Progenitor cell of endocrine pancreas (in vitro differentiated cells): ENCODE measurements around the gene RAB40B. TPM values are rescaled to one million over a fixed set of nuclear protein-coding genes. Genes with fewer than 3 reads are reported as not detected.
A peak's percentile ranks its signal among the peaks of the same experiment; 100 is the strongest.

Experiments used
- DNase-seq: peaks from one replicate; pipeline ENCODE4 v3.0.0; 2021; ENCODE audit warnings: low spot score; ENCODE audit not compliant: unreplicated experiment
- H3K27ac Mint-ChIP-seq: 2 replicates; pipeline ENCODE4 v1.8.0; 2021; ENCODE audit warnings: mild to moderate bottlenecking, moderate library complexity, mixed read lengths
- H3K27me3 Mint-ChIP-seq: 2 replicates; pipeline ENCODE4 v1.8.0; 2021; ENCODE audit warnings: mixed read lengths
- H3K36me3 Mint-ChIP-seq: 2 replicates; pipeline ENCODE4 v1.8.0; 2022; ENCODE audit warnings: mixed read lengths; ENCODE audit not compliant: insufficient read depth
- H3K4me1 Mint-ChIP-seq: 2 replicates; pipeline ENCODE4 v1.8.0; 2021; ENCODE audit warnings: low read depth, mixed read lengths
- H3K4me3 Mint-ChIP-seq: 2 replicates; pipeline ENCODE4 v1.8.0; 2021; ENCODE audit warnings: low read depth, mild to moderate bottlenecking, moderate library complexity, mixed read lengths
- H3K9me3 Mint-ChIP-seq: 2 replicates; pipeline ENCODE4 v1.8.0; 2021; ENCODE audit warnings: low read depth, mixed read lengths
- CTCF ChIP-seq: fragments of 200-600 bp; sonication (generic); IDR thresholded peaks from one replicate; pipeline ENCODE4 v1.5.0; 2021; ENCODE audit warnings: antibody characterized with exemption, mild to moderate bottlenecking; ENCODE audit not compliant: unreplicated experiment
- total RNA-seq: library from RNA; stranded (reverse); gene quantifications from 2 replicates; pipeline ENCODE4 v1.2.1, GENCODE V29; 2021

RAB40B gene
- total RNA-seq, 1 donor from 2014 or later, result 13.3 TPM

- Mint-ChIP-seq H3K27me3 (no peaks in the 10 kb centered on the region), H3K27ac (no peak overlapping the region), H3K36me3 (peaks cover 34% of the 10 kb centered on the region), H3K9me3 (no peaks in the 10 kb centered on the region), H3K4me1 (no peaks in the 10 kb centered on the region), H3K4me3 (no peak overlapping the region)
- no peak for DNase-seq
- peak; percentile 21 for TF ChIP-seq CTCF
Measured at GRCh38 chr17:82615084-82616020, 83.1 kb downstream of the RAB40B start.

- H3K36me3 Mint-ChIP-seq, result peaks cover 38% of the 10 kb centered on the region
Measured at GRCh38 chr17:82614095-82614631, 84.3 kb downstream of the RAB40B start.

GRCh38 chr17:82613283-82614094 is 85.0 kb downstream of the RAB40B start:
- peaks cover 35% of the 10 kb centered on the region for H3K36me3 Mint-ChIP-seq
- no peak for DNase-seq
- peak overlapping the region; percentile 41 for H3K27ac Mint-ChIP-seq

More at GRCh38 chr17:82614095-82614631, 84.3 kb downstream of the RAB40B start:
- Mint-ChIP-seq H3K27me3 (no peaks in the 10 kb centered on the region), H3K9me3 (no peaks in the 10 kb centered on the region), H3K4me1 (no peaks in the 10 kb centered on the region), H3K27ac (no peak overlapping the region), H3K4me3 (no peak overlapping the region)
- DNase-seq, result no peak
- TF ChIP-seq CTCF, result no peak

GRCh38 chr17:82611140-82612058 is 87.1 kb downstream of the RAB40B start:
- Mint-ChIP-seq H3K27ac (peak overlapping the region; percentile 29), H3K27me3 (no peaks in the 10 kb centered on the region), H3K4me1 (no peaks in the 10 kb centered on the region), H3K4me3 (no peak overlapping the region), H3K36me3 (peaks cover 38% of the 10 kb centered on the region), H3K9me3 (no peaks in the 10 kb centered on the region)
- TF ChIP-seq CTCF, result no peak
- DNase-seq, result no peak

More at GRCh38 chr17:82613283-82614094, 85.0 kb downstream of the RAB40B start:
- Mint-ChIP-seq H3K4me3 (no peak overlapping the region), H3K4me1 (no peaks in the 10 kb centered on the region), H3K27me3 (no peaks in the 10 kb centered on the region), H3K9me3 (no peaks in the 10 kb centered on the region)
- no peak for TF ChIP-seq CTCF
